ENCODE results near the gene TPGS2.

GRCh38 chr18:36771245-36771644 is 57.6 kb downstream of the TPGS2 start:
- no peak for TF ChIP-seq CTCF (IDR thresholded peaks at IDR 0.05; ENCODE audit: insufficient read depth, low read length, poor library complexity, severe bottlenecking)
- no peak for TF ChIP-seq EZH2phosphoT487 (conservative IDR thresholded peaks at IDR 0.05; ENCODE audit: low read length)

Data from SU-DHL-6 (cell line).